LNCAP (cell line): ENCODE results near the gene IL3.

ENCODE experiments used
- CTCF ChIP-seq: fragments of 450-650 bp; IDR thresholded peaks from 2 replicates; pipeline ENCODE4 v1.5.1; 2017; ENCODE audit warnings: mild to moderate bottlenecking

The IL3 gene

GRCh38 chr5:132110195-132110594, 49.7 kb downstream of the IL3 start:
- no peak for TF ChIP-seq CTCF

GRCh38 chr5:132110930-132111329, 50.5 kb downstream of the IL3 start:
- TF ChIP-seq CTCF, result no peak

GRCh38 chr5:132112111-132112510, 51.7 kb downstream of the IL3 start:
- no peak for TF ChIP-seq CTCF
